GM18861 (cell line): ENCODE results near the gene MTOR.

Experiments
- ATAC-seq: cut with Tn5 transposase; IDR thresholded peaks from one replicate; pipeline ENCODE4 v1.9.1; 2021; ENCODE audit not compliant: unreplicated experiment

MTOR gene

DNA sequence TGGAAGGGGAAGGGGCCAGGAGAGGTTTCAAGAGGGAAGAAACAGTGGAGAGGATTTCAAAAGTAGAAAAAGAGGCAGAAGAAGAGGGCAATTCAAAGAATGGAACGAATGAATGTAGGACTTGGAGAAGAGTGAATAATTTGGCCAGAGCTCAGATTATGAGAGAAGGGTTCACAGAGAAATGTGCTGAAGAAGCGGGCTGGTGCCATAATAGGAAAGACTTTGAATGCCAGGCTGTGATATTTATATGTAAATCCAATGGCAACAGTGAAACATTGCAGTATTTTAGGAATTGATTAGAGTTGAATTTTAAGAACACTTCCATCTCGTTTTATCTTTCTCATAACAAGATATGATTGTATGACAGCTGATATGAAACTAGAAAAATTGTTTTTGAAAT is 109.2 kb downstream of the MTOR start:
- no peak for ATAC-seq

DNA sequence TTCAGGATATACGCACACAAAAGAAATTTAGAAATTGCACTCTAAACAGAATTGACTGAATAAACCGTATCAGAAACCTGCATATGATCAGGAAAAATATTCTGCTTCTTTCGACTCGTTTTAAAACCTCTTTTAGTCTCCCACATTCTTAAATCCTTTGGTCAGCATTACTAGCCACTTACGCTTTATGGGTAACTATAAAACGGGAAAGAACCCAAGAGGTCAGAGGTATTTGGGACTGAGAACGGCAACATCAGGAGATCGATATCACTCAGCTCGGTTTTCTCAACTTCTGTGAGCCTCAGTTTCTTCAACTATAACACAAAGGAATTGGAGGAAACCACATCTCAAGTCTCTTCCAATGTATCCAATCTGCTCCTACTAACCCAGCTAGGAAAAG is 109.6 kb downstream of the MTOR start:
- no peak for ATAC-seq

DNA sequence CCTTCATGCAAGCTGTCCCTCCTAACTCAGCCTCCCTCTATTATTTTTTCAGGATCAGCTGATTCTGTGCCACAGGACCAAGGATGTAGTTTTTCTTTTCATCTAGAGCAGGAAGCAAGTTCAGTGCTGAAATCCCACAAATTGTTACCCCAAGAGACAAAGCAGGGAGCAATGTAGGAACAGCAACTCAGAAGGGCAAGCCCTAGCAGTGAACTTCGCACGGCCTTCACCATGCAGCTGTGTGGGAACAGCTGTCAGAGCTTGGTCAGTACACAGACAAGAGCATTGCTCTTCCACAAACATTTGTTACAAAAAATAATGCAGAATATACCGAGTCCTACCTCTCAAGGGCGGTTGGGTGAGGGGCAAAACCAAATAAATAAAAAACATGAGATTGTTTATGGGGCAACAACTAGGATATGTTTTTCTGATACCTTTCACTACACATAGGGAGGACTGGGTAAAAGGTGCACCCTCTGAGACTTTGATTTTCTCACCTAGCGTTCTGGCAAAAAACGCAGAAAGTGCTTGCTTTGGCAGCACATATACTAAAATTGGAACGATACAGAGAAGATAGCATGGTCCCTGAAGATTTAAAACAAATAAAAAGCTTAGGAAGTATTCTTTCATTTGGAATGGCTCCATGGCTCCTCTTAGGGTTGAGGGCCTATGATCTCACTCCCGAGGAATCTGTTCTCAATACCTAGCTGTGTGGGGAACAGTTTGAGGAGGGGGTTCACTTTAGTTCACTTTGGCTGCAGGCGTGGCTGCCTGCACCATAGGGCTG is 110.3 kb downstream of the MTOR start:
- no peak for ATAC-seq

DNA sequence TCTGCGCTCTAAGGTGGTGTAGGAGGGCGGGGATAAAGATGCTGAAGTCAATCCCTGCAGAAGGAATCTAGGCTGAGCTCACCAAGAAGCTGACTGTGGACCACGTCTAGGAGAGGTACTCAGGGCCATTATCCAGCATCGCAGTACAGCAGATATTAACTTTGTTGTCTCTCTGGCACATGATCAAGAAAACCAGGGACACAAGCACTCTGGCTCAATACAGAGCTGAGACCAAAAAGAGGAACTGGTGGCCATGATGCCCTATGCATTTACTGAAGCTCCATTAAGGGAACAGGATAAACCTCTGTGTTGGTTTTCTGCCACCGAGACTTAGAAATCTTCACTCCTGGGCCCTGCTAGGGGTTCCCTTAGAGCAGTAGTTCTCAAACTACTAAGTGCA is 111.2 kb downstream of the MTOR start:
- ATAC-seq, result no peak

DNA sequence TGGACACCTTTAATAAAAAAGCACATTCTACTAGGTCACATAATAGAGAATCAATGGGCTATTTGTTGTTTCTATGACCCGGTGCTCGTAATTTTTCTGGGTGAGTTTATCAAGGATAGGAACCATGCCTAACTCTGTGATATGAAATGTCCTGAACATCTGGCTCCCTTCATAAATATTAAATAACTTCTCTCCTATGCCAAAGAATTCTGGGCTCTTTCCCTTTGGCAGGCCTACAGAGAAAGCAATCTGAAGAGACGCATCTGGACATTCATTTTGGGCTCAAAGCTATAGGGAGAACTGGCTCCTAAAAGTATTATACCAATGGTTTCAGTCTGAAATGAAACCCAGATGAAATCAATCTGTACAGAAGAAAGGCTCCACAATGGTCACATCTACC is 112.0 kb downstream of the MTOR start:
- ATAC-seq, result no peak

DNA sequence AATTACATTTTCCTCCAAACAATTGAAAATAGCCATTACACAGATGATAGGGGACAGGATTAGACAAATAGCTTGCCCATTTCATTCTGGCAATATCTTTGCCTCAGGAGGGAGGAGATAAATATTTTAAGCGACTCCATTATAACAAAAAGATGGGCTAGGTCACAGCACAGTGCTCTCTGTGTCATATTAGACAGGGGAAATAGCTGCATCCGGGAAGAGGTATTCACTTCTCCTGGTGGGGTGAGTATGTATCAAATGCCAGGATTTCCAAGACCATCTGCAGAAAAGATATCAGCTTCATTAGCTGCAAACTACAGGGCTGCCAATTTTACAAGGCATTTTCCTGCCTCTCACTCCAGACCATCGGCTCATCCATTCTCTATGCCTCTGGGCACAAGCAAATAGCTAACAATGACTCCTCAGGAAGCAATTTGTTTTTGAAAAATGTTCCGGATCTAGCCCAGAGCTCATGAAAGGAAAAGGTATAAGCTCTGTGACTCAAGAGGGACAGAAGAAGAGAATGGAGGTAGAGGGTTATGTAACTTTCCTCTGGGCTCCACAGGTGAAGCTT is 115.1 kb downstream of the MTOR start:
- ATAC-seq, result no peak

DNA sequence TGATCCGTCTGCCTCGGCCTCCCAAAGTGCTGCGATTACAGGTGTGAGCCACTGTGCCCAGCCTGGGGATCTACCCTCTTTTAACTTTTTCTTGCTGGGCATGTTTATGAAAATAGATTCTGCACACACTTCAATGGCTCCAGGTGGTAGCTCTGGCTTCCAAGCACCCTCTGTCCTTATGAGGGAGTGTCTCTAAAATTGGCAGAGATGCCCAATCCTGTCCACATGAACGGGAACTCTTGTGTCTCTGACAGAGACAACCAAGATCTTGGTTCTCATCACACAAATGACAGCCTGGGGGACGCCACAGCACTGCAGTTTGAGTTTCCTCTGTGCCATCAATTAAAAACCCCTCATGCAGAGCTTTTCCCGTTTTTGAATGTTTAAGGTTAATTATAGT is 116.6 kb downstream of the MTOR start:
- no peak for ATAC-seq

DNA sequence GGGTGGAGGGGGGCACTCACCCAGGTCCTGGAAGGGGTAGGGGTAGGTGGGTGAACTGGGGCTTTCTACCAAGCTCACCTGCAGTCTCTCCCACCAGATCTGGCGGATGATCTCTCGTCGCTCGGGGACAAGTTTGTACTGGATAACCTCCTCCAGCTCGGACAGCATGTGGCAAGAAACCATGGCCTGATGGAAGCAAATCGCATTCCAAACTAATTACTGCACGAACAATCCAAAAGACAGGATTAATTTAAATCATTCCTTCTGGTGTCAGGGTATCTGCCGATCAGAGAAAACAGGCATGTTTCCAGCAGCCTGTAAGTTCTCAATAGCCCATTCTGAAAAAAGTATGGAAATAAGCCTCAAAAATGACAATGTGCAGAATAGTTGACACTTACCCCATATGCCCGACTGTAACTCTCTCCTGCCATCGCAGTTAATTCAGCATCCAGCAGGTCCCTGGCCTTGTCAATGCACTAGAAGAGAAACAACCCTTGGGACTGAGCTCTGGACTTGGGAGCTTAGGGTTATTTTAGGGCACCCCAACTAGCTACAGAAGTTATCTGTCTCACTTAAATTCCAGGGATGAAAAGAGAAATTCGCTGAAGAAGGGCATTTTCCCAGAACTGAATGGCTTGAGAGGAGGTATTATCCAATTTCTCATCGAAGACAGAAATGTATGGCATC is 117.6 kb downstream of the MTOR start:
- no peak for ATAC-seq

DNA sequence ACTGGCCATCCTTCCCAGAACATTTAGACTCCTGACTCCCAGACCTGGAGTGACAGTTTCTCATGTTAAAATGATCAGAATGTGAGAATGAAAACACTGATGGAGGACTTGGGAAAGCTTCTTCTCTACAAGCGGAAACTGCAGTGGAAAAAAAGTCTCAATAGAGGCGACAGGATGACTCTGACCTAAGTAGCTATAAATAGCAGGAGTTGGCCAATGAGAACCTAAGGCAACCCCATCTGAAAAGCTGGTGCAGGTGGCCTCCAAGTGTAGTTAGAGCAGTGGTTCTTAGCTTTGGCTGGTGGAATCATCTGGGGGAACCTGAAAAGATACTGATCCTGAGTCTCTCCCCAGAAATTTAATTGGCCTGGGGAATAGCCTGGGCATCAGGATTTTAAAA is 118.4 kb downstream of the MTOR start:
- no peak for ATAC-seq

DNA sequence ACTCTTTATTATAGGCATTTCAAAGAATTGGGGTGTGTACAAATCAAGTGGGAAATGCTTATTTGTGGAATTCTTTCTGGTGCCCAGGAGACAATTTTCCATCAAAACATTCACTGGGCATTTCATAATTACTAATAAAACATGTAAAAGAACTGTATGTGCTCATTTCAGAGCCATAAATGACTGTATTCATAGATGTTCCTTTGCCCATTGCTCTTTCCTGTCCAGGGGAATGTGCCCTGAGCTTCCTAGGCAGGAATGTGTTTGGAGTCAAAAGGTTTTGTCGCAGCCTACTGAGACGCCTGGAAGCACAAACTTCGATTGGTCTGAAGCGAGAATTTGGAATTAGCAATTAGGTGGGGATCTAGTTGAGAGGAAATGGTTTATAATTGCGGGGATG is 119.0 kb downstream of the MTOR start:
- ATAC-seq, result no peak

DNA sequence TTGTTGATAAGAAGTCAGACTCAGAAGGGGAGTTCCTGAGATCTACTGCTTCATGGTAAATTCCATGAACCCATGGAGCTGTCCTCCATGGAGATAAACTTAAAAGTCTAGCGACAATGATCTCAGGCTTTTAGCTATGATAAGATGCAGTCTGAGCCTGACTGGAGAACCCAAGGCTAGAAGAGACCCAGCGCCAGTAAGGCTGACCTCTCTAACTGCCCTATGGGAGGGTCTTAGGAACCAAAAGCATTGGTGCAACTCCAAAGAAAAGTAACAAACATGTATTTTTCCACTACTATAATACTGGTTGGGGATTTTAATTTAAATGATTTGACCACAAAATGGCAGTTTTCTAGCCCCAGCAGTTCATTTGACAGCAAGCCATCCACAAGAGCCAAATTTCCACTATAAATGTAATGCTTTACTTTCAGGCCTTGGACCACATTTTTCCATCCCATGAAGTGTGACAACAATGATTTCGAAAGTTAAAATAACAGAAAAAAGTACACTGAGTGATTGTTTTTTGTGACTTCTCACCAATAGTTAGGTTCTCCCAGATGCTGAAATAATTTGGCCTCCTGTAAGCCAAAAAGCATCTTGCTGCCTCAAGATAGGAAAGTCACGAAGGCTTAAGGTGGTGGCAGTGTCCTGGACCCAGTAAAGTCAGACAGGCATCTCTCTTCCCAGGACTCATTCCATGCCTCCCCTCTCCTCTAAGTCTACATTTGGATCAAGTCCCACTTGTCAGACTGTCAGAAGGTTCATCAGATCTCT is 119.5 kb downstream of the MTOR start:
- no peak for ATAC-seq

DNA sequence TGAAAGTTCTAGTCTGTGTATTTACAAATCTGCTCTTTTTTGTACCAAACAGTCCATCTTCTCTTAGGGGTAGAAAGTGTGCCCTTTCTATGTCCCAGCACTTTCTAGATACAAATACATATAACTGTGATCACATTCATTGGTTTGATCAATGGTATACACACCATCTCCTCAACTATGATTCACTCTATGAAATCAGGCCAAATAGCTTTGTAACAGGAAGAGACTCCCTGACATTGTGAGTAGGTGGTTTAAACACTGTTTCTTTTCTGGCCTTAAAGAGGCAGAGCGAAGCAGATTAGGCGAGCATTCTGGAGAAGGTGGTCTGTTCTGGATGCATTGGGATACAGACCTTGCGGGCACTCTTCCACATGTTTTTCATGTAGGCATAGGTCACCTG is 123.4 kb downstream of the MTOR start:
- ATAC-seq, result no peak

DNA sequence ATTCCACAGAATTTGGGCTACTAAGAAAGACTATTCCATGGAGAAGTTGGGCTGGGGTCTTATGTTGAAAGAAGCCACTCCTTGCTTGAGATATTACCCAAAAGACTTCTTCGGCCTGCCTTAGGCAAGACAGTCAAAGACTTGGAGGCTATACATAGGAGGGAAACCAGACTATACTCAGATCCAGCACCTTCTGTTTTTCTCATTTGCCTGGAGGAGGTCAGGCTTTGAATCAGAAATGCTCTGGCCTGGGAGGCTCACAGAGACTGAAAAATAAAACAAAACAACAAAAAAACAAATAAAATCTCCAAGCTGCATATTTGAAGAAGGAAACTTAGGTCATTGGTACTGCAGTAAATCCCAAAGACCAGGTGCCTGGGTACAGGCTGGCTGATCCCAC is 124.3 kb downstream of the MTOR start:
- no peak for ATAC-seq

DNA sequence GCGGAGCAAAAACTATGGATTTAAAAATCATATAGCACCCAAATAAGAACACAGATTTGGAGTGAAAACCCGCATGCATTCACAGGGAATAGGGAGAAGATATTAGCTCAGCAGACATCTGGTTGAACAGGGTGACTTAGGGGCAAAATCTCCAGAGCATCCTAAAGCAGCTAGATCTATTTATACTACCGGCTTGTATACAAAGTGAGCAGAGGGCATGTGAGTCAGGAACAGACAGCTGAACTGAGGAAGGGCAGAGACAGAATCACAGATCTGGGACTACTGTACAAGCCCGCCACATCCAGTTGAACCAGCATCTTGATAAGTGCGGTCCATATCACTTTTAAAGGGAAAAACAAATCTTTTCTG is 127.5 kb downstream of the MTOR start:
- no peak for ATAC-seq

DNA sequence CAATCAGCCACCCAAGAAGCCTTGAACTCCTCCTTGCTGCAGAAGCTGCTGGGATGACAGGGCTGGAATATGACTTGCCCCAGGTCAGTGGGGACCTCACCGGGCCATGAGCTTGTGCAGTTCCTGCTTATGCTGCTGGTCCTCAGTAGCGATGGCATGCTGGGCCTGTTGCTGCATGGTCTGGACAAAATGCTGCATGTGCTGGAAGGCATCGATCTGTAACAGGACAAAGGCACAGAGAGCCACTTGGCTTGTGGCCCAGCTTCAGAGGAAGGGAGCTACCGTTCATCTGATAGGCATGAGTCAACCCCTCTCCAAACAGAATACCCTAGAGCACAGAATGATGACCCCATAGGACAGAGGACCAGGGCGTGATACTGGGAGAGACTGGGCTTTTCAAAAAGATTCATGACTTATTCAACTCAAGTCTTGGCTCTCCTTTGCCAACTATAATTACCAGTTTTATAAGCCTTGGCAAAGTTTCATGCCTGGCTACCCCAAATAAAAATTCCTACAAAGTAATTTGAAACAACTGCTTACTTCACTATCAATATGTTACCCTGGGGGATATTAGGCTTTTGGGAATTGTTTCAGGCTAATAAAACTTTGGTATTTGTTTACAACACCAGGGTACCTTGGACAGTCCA is 128.0 kb downstream of the MTOR start:
- no peak for ATAC-seq

DNA sequence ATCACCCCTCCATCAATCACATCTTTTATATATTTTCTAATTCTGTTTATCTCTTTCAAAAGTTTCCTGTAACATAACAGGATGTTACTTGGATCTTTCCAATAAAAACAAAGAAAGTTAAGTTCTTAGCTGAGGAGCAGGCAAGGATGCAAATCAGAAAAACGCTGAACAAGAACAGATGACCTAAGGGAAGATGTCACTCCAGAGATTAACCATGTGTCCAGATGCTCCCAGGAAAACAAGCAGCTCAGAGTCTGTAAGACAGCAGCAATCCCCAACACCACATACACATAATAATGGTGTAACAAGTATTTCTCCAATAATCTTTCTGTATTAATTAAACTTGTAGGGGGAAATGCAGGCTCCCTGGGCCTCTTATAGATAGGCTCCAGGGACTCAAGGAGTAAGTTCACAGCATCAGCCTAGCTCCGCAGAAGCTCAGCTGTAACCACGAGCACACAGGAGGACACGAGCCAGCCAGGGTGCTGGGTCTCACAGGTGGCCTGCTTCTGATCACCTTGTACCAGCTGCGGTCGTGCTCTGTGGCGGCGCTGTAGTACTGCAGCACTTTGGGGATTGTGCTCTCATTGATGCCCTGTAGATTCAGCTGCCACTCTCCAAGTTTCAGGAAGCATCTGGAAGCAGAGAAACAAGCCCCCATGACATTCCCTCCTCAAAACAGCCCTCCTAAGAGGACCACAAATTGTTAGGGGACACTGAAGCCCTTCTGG is 129.6 kb downstream of the MTOR start:
- ATAC-seq, result no peak

DNA sequence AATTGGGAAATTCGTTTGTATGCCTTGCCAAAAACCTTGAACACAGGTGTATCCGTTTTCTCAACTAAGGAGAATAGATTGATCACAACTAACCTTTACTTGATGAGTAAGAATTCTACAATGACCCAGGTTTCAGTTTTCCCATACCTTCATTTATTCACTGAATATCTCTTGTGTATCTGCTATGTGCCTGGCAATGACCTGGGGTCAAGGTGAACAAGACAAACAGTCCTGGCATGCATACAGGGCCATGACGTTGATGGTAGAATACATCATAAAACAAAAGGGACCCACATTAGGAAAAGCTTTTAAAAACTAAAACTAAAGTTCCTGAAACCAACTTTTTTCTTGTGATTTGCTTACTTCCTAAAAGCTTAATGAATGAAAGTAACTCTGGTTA is 130.5 kb downstream of the MTOR start:
- ATAC-seq, result no peak

DNA sequence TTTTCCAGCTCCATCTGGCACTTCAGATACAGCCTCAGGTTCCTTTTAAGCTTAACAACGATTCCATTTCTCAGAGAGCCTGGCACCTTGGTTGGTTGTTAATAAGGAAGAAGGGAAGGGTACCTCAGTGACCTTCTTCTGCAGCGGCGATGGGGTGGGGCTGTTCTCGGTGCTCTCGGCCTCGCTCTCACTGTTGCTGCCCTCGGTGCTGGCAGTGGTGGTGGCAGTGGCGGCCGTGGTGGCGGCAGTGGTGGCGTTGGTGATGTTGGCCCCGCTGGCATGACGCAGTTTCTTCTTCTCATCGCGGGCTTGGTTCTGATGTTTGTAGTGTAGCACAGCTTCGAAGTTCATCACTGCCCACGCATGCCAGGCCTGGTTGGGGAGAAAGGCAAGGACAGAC is 131.9 kb downstream of the MTOR start:
- no peak for ATAC-seq

DNA sequence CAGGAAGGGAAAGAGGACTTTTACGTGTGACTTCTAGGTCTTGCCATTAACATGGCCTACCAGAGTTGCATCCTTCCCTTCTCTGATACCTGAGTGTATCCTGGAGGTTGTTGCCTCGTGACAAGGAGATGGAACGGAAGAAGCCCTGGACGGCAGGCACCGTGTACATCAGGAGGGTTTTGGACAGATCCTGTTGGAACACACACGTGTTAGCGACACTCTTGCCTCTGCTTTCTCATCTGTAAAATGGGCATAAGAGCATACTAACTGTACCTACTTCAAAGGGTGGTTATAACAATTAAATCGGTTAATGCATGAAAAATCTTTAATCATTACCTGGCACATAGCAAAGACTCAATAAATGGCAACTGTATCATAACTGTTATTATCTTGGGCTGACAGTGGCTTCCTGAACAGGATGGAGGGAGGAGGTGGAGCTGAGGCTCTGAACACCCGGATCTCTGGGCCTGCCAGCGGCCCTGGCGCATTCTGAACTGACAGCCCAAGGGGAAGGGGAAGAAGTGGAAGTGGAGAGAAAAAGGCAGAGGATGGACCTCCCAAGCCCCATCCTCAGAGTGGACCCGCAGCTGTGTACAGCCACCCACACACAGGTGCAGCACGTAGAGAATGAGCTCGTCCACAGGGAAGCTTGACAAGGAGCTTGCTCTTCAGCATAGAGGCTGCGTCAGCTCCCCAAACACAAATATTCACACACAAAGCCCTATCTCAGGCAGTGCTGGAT is 132.5 kb downstream of the MTOR start:
- ATAC-seq, result no peak

DNA sequence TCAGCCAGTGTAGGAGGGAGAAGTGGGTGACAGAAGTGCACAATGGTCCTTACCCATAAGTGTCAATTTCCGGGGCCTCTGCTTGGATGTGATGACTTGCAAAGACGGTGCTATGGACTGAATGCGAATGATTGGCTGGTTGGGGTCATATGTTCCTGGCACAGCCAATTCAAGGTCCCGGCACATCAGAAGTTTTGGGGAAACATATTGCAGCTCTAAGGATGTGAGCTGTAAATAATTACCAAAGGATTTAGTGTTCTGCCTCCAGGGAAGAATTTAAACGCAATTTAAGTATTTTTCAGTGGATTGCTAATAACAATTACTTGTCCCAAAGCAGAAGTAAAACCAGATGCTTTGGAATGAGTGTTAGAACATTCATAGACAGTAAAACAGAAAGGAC is 135.8 kb downstream of the MTOR start:
- no peak for ATAC-seq
